Naive thymus-derived CD8-positive, alpha-beta T cell (primary cell): ENCODE measurements around the gene POLR1G. TPM values are rescaled to one million over a fixed set of nuclear protein-coding genes. Genes with fewer than 3 reads are reported as not detected.
"Not testable (repeated sequence)": the region's sequence is repeated elsewhere in the genome, so short reads cannot be mapped to it uniquely, and the experiment has no call there.

Experiments used
- ATAC-seq, 2 donors: fragments of 150-1000 bp; cut with Tn5 transposase in 1 of 2; sonication (Bioruptor Pico), chemical (Tn5 transposase) in 1 of 2; 1 replicate in 1 of 2; 2 replicates in 1 of 2; pipeline ENCODE4 v1.10.0; 2021; ENCODE audit warnings: mild to moderate bottlenecking in 2 of 2, moderate library complexity in 2 of 2
- POLR2A ChIA-PET: fragments of 350-600 bp; sonication (Branson Sonifier 250); formaldehyde crosslinking; loops from one replicate; lab custom pipeline; 2021; ENCODE audit warnings: antibody characterized with exemption; lab: Charles Lee
- DNase-seq, 10 donors: peaks; one replicate each; pipeline versions ENCODE4 v3.0.0 to v3.0.0-alpha.2; 2020 to 2022
- H3K27ac Mint-ChIP-seq, 10 donors: one replicate each; pipeline ENCODE4 v1.8.0; 2020 to 2022; ENCODE audit warnings: mild to moderate bottlenecking in 10 of 10, mixed read lengths in 10 of 10, moderate library complexity in 4 of 10, inconsistent platforms in 1 of 10
- H3K27me3 Mint-ChIP-seq, 5 donors: one replicate each; pipeline ENCODE4 v1.8.0; 2021 to 2022; ENCODE audit warnings: mixed read lengths in 5 of 5
- H3K36me3 Mint-ChIP-seq, 3 donors: one replicate each; pipeline ENCODE4 v1.8.0; 2020 to 2022; ENCODE audit warnings: mixed read lengths in 3 of 3, mild to moderate bottlenecking in 2 of 3, inconsistent platforms in 1 of 3
- H3K4me1 Mint-ChIP-seq, 4 donors: one replicate each; pipeline ENCODE4 v1.8.0; 2021 to 2022; ENCODE audit warnings: mixed read lengths in 4 of 4
- H3K4me3 Mint-ChIP-seq, 10 donors: one replicate each; pipeline ENCODE4 v1.8.0; 2020 to 2022; ENCODE audit warnings: mild to moderate bottlenecking in 10 of 10, mixed read lengths in 10 of 10, moderate library complexity in 6 of 10, inconsistent platforms in 1 of 10
- H3K9me3 Mint-ChIP-seq, 9 donors: one replicate each; pipeline ENCODE4 v1.8.0; 2020 to 2022; ENCODE audit warnings: mixed read lengths in 9 of 9, mild to moderate bottlenecking in 3 of 9, inconsistent platforms in 1 of 9, moderate library complexity in 1 of 9
- polyA plus RNA-seq, 3 donors: library from polyadenylated mRNA; unstranded; fragments of 300-500 nt; fragmentation: Illumina TruSeq; gene quantifications; one replicate each; pipeline ENCODE4 v1.2.3, GENCODE V29; 2021
- total RNA-seq, 8 experiments: library from RNA in 2 of 8; stranded (reverse) in 2 of 8; gene quantifications; one replicate each; pipeline ENCODE4 v1.2.3 and lab custom pipeline; 2021 to 2026

The POLR1G gene
- total and polyA plus RNA-seq, 5 experiments from 2014 or later: 2.4 to 7.4 (median 3.4) TPM

- ATAC-seq (no peak), DNase-seq (peak in 1 of 10 donors; percentile 33)
- POLR2A ChIA-PET: interaction anchor here (0.6 to 2.4 kb wide), 10 partner anchors 15 to 244 kb away, joined by 3 to 13 read pairs (median 6); no protein-coding TSS in a partner anchor
- Mint-ChIP-seq H3K27ac (peak overlapping the region; percentile 86 to 96 (median 94)), H3K27me3 (peaks cover 0 to 2% (median 0%) of the 10 kb centered on the region in 5 donors), H3K36me3 (peaks cover 0 to 18% (median 5%) of the 10 kb centered on the region in 3 donors), H3K4me3 (peak overlapping the region; percentile 89 to 99 (median 95)), H3K4me1 (peaks cover 25 to 54% (median 50%) of the 10 kb centered on the region in 4 donors), H3K9me3 (no peaks in the 10 kb centered on the region)
Measured at GRCh38 chr19:45424191-45425058, 18.0 kb downstream of the POLR1G start.

- peak in 1 of 2 donors; percentile 19 for ATAC-seq
- Mint-ChIP-seq H3K4me1 (peaks cover 7 to 26% (median 19%) of the 10 kb centered on the region in 4 donors), H3K36me3 (peaks cover 0 to under 1% (median 0%) of the 10 kb centered on the region in 3 donors), H3K27me3 (peaks cover 0 to 2% (median 0%) of the 10 kb centered on the region in 5 donors), H3K9me3 (no peaks in the 10 kb centered on the region), H3K4me3 (peak overlapping the region; percentile 74 to 89 (median 78)), H3K27ac (peak overlapping the region in 3 of 10 donors; percentile 55 to 78 (median 70))
- POLR2A ChIA-PET: interaction anchor here (0.7 to 2.2 kb wide), 3 partner anchors 11 to 275 kb away, joined by 3 to 16 read pairs (median 5); no protein-coding TSS in a partner anchor
- DNase-seq: peak in 1 of 10 donors; percentile 18
Measured at GRCh38 chr19:45428384-45429231, 22.2 kb downstream of the POLR1G start.

DNA sequence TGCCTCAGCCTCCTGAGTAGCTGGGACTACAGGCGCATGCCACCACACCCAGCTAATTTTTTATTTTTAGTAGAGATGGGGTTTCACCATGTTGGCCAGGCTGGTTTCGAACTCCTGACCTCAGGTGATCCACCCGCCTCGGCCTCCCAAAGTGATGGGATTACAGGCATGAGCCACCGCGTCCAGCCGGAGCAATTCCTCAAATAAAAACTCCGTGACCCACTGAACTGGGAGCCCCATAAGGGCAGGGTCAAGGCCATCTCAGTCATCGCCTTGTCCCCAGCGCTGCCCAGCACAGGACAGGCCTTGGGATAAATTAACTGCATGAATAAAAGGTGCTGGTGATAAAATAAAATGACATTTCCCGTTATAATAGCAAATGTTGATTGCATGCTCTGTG, 23.5 kb downstream of the POLR1G start:
- H3K27ac Mint-ChIP-seq, H3K9me3 Mint-ChIP-seq, POLR2A ChIA-PET, H3K27me3 Mint-ChIP-seq, H3K36me3 Mint-ChIP-seq, ATAC-seq, DNase-seq: not testable (repeated sequence)
- peak overlapping the region in 2 of 10 donors; percentile 4 to 19 for H3K4me3 Mint-ChIP-seq
- peaks cover 3 to 15% (median 8%) of the 10 kb centered on the region in 4 donors for H3K4me1 Mint-ChIP-seq

- H3K4me3 Mint-ChIP-seq, DNase-seq, H3K36me3 Mint-ChIP-seq, ATAC-seq, H3K9me3 Mint-ChIP-seq, H3K27me3 Mint-ChIP-seq: not testable (repeated sequence)
- H3K4me1 Mint-ChIP-seq: peaks cover 3 to 15% (median 8%) of the 10 kb centered on the region in 4 donors
- POLR2A ChIA-PET: interaction anchor here (0.6 to 1.4 kb wide), 3 partner anchors 38 to 211 kb away, joined by 3 read pairs; no protein-coding TSS in a partner anchor
- peak overlapping the region in 1 of 10 donors; percentile 49 for H3K27ac Mint-ChIP-seq
Measured at GRCh38 chr19:45431008-45431407, 24.6 kb downstream of the POLR1G start.

GRCh38 chr19:45432543-45432942, 26.1 kb downstream of the POLR1G start:
- H3K4me1 Mint-ChIP-seq: peaks cover 3 to 16% (median 7%) of the 10 kb centered on the region in 4 donors
- POLR2A ChIA-PET, ATAC-seq, H3K4me3 Mint-ChIP-seq, H3K27me3 Mint-ChIP-seq, H3K9me3 Mint-ChIP-seq, DNase-seq, H3K27ac Mint-ChIP-seq, H3K36me3 Mint-ChIP-seq: not testable (repeated sequence)

GRCh38 chr19:45437328-45437727, 30.9 kb downstream of the POLR1G start:
- H3K4me1 Mint-ChIP-seq: peaks cover 8 to 22% (median 15%) of the 10 kb centered on the region in 4 donors
- peak overlapping the region in 3 of 10 donors; percentile 10 to 39 (median 15) for H3K4me3 Mint-ChIP-seq
- POLR2A ChIA-PET: interaction anchor here (5.7 kb wide), 1 partner anchor 42 kb away, joined by 133 read pairs; no protein-coding TSS in a partner anchor
- H3K27me3 Mint-ChIP-seq: no peaks in the 10 kb centered on the region
- no peak for DNase-seq
- H3K27ac Mint-ChIP-seq: peak overlapping the region in 1 of 10 donors; percentile 63
- no peak for ATAC-seq
- H3K9me3 Mint-ChIP-seq: no peaks in the 10 kb centered on the region
- no peaks in the 10 kb centered on the region for H3K36me3 Mint-ChIP-seq

DNA sequence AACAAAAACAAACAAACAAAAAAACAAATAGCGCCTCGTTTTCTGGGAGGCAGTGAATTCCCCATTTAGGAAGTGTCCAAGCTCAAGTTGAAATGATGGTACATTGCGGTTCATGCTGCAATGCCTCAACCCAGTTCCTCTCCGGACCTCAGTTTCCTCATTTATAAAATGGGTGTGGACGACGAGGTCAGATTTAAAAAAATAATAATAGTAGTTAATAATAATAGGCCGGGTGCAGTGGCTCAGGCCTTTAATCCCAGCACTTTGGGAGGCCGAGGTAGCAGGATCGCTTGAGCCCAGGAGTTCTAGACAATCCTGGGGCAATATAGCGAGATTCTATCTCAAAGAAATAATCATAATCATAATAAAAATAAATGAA, 32.7 kb downstream of the POLR1G start:
- POLR2A ChIA-PET: interaction anchor here (0.6 to 7.8 kb wide), 9 partner anchors 11 to 330 kb away, joined by 3 to 133 read pairs (median 4); partner anchors contain the start of genes FOSB and SIX5
- peak overlapping the region in 8 of 10 donors; percentile 8 to 84 (median 42) for H3K4me3 Mint-ChIP-seq
- DNase-seq (no peak), ATAC-seq (no peak)
- no peaks in the 10 kb centered on the region for H3K27me3 Mint-ChIP-seq
- no peaks in the 10 kb centered on the region for H3K9me3 Mint-ChIP-seq
- peaks cover 15 to 35% (median 31%) of the 10 kb centered on the region in 4 donors for H3K4me1 Mint-ChIP-seq
- H3K36me3 Mint-ChIP-seq: no peaks in the 10 kb centered on the region
- peak overlapping the region in 1 of 10 donors; percentile 64 for H3K27ac Mint-ChIP-seq

- ATAC-seq: peak; percentile 59 to 66
Measured at GRCh38 chr19:45439569-45440258, 33.3 kb downstream of the POLR1G start.

DNA sequence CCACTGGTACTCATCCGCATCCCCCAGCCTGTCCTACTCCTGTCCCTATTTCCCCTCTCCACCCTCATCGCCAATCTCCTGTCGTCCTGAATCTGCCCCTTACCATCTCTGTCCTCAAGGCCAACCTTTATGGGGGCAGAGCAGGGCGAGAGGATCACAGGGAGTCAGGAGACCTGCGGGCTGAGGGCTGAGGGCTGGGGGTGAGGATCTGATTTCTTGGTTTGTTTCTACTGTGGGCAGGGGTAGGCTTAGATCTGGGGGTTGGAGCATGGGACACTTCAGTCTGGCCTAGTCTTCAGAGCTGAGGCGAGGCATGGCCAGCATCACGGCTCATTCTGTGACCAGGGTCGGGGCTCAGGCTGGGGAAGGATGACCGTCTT, 33.8 kb downstream of the POLR1G start:
- no peak for DNase-seq
- POLR2A ChIA-PET: interaction anchor here (0.5 to 7.8 kb wide), 8 partner anchors 12 to 277 kb away, joined by 3 to 133 read pairs (median 7); partner anchors contain the start of gene FOSB
- peak in 1 of 2 donors; percentile 1 for ATAC-seq
- H3K36me3 Mint-ChIP-seq: no peaks in the 10 kb centered on the region
- peak overlapping the region in 8 of 10 donors; percentile 79 to 92 (median 89) for H3K27ac Mint-ChIP-seq
- peaks cover 19 to 46% (median 39%) of the 10 kb centered on the region in 4 donors for H3K4me1 Mint-ChIP-seq
- no peaks in the 10 kb centered on the region for H3K9me3 Mint-ChIP-seq
- no peaks in the 10 kb centered on the region for H3K27me3 Mint-ChIP-seq
- peak overlapping the region; percentile 58 to 84 (median 76) for H3K4me3 Mint-ChIP-seq

More at GRCh38 chr19:45439569-45440258, 33.3 kb downstream of the POLR1G start:
- Mint-ChIP-seq H3K4me1 (peaks cover 18 to 40% (median 35%) of the 10 kb centered on the region in 4 donors), H3K36me3 (no peaks in the 10 kb centered on the region), H3K4me3 (peak overlapping the region; percentile 58 to 84 (median 76)), H3K27me3 (no peaks in the 10 kb centered on the region), H3K27ac (peak overlapping the region in 6 of 10 donors; percentile 81 to 91 (median 89)), H3K9me3 (no peaks in the 10 kb centered on the region)
- POLR2A ChIA-PET: interaction anchor here (0.6 to 7.8 kb wide), 10 partner anchors 12 to 329 kb away, joined by 3 to 133 read pairs (median 4); partner anchors contain the start of genes FOSB and SIX5
- DNase-seq: peak; percentile 73 to 97 (median 86)

DNA sequence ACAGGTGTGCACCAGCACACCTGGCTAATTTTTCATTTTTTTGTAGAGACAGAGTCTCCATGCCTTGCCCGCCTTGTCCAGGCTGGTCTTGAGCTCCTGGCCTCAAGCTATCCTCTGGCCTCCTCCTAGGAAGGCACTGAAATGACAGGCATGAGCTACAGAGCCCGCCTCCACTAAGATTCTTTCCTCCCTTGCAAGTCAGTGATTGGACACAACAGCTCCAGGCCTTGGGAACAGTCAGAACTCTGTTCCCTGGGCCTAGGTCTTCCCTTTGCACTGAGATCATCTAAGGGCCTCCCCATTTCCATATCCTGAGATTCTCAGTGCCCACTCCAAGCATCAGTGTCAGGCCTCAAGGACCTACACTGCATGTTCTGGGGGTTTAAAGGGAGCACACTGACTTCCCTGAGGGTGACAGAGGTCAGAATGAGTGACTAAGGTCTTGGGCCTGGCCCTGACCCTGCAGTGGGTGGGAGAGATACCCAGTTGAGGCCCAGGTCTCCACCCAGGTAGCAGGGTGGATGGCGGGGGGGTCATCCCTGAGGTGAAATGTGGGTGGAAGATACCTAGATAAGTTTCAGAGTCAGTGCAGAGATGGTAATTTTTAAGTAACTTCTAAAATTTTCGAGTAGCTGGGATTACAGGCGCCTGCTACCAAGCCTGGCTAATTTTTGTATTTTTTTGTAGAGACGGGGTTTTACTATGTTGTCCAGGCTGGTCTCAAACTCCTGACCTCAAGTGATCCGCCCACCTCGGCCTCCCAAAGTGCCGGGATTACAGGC, 34.6 kb downstream of the POLR1G start:
- no peaks in the 10 kb centered on the region for H3K9me3 Mint-ChIP-seq
- H3K36me3 Mint-ChIP-seq: no peaks in the 10 kb centered on the region
- DNase-seq (no peak), ATAC-seq (no peak)
- peak overlapping the region; percentile 58 to 84 (median 76) for H3K4me3 Mint-ChIP-seq
- peaks cover 22 to 51% (median 43%) of the 10 kb centered on the region in 4 donors for H3K4me1 Mint-ChIP-seq
- no peaks in the 10 kb centered on the region for H3K27me3 Mint-ChIP-seq
- POLR2A ChIA-PET: interaction anchor here (0.5 to 7.8 kb wide), 4 partner anchors 16 to 38 kb away, joined by 4 to 133 read pairs (median 50); partner anchors contain the start of gene FOSB
- H3K27ac Mint-ChIP-seq: peak overlapping the region in 9 of 10 donors; percentile 40 to 92 (median 82)
